ENCODE results near the gene LRRIQ4.

GRCh38 chr3:169841171-169841570, 28.5 kb downstream of the LRRIQ4 start:
- TF ChIP-seq POLR2A (IDR thresholded peaks at IDR 0.05), result no peak
- TF ChIP-seq, protein P1, sequence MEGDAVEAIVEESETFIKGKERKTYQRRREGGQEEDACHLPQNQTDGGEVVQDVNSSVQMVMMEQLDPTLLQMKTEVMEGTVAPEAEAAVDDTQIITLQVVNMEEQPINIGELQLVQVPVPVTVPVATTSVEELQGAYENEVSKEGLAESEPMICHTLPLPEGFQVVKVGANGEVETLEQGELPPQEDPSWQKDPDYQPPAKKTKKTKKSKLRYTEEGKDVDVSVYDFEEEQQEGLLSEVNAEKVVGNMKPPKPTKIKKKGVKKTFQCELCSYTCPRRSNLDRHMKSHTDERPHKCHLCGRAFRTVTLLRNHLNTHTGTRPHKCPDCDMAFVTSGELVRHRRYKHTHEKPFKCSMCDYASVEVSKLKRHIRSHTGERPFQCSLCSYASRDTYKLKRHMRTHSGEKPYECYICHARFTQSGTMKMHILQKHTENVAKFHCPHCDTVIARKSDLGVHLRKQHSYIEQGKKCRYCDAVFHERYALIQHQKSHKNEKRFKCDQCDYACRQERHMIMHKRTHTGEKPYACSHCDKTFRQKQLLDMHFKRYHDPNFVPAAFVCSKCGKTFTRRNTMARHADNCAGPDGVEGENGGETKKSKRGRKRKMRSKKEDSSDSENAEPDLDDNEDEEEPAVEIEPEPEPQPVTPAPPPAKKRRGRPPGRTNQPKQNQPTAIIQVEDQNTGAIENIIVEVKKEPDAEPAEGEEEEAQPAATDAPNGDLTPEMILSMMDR (IDR thresholded peaks at IDR 0.05), result no peak
